ENCODE data around the gene KRTAP10-3.
"Not testable (repeated sequence)": the region's sequence is repeated elsewhere in the genome, so short reads cannot be mapped to it uniquely, and the experiment has no call there.

Gene KRTAP10-3

DNA sequence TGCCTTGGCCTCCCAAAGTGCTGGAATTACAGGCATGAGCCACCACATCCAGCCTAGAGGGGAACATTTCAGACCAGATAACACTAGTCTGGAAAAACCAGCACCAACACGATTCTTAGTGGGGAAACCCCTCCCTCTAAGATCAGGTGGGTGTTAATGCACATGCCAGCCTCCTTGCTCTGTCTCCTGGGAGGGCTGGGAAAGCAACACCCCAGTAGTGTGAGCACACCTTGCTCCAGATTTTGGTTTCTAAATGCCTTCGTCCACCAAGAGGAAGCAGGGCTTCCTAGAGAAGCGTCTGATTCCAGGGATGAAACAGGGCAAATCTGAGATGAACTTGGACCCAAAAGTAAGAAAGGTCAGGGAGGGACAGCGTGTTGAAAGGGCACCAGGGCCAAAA, 12.7 kb upstream of the KRTAP10-3 start:
- DNase-seq (ENCODE audit: low read depth), result no peak

DNA sequence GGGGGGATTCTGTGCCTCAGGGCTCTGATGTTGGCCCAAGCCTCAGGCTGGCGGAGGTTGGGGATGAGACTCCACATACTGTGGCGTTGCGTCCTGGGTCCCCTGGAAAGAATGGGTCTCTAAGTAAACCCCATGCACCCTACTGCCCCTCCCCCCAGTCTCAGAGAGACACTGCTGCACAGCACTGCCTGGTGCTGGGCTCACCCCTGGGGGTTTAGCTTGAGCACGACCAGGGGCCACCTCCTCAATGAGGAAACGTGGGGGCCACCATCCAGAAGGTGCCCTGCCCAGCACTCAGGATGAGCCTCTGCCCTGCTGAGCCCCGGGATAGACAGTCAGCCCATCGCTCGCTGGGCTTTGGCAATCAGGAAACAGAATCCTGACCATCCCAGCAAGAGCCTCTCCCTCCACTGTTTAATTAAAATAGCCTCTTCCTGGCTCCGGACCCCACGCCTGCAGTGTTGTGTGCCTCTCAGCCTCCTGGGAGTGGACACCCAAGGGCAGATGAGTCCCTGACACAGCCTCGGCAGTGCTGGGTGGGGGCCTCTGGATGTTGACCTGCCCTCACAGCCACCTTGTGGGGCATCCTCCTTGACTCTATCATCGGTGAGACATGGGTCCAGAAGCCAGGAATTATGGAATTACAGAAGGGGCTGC, 11.4 kb upstream of the KRTAP10-3 start:
- no peak for DNase-seq (ENCODE audit: low read depth)

GRCh38 chr21:44568667-44569556, 10.3 kb upstream of the KRTAP10-3 start:
- DNase-seq (ENCODE audit: low read depth), result no peak

GRCh38 chr21:44568261-44568660, 9.7 kb upstream of the KRTAP10-3 start:
- DNase-seq (ENCODE audit: low read depth), result no peak

DNA sequence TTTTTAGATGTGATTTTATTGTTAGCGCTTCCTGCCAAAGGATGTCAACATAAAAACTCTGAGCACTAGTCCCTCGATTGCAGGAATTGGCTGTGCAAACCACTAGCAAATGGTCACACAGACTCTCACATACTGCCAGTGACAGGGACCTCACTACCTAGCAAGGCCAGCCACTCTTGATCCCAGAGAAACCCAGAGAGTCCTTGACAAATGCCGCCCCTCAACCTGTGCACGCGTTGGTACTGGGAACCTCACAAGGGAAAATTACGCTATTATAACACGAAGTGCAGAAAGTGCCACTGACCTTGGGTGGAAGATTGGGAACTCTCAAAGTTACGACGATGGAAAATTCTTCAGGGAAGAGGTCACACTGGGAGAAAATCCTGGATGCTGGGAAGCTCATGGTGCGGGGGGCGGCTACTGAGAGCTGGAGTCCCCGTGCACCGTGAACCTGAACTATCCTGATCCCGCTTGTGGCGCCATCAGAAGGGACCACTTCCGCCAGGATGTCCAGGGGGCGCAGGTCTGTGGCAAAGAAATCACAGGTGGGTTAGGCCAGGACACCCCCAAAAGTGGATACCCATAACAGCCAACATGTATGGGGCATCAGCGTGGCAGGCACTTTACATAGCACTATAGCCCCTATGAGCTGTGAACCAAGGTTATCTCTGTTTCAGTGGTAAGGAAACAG, 9.0 kb upstream of the KRTAP10-3 start:
- DNase-seq (ENCODE audit: low read depth), result no peak

DNA sequence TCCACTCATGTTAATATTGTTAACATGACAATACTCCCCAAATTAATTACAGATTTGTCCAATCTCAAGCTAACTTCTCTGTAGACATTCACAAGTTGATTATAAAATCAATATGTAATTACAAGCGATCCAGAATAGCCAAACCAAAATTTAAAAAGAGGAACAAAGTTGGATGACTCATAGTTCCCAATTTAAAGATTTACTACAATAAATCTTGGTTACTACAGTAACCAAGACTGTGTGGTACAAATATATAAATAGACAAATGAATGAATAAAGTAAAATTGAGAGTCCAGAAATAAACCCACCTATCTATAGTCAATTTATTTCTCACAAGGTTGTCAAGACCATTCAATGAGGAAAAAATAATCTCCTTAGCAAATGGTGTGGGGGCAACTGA, 7.8 kb upstream of the KRTAP10-3 start:
- DNase-seq (ENCODE audit: low read depth), result no peak

- no peak for DNase-seq (ENCODE audit: low read depth)
These were observed 6.4 kb upstream of the KRTAP10-3 start for GRCh38 chr21:44564886-44565598.

GRCh38 chr21:44564099-44564498, 5.5 kb upstream of the KRTAP10-3 start:
- DNase-seq (ENCODE audit: low read depth), result no peak

DNA sequence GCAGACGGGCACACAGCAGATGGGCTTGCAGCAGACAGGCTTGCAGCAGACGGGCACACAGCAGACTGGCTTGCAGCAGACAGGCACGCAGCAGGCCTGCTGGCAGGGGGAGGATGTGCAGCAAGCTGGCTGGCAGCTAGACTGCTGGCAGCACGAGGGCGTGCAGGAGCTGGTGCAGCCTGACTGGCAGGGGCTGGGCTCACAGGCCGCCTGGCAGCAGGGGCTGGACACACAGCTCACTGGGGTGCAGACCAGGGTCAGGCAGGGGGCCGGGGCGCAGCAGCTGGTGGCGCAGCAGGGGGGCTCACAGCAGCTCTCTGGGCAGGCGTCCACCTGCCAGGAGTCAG, 293 bp downstream of the KRTAP10-3 start:
- DNase-seq (ENCODE audit: low read depth), result not testable (repeated sequence)

- DNase-seq (ENCODE audit: low read depth), result no peak
These were observed 885 bp downstream of the KRTAP10-3 start for GRCh38 chr21:44557491-44558328.

DNA sequence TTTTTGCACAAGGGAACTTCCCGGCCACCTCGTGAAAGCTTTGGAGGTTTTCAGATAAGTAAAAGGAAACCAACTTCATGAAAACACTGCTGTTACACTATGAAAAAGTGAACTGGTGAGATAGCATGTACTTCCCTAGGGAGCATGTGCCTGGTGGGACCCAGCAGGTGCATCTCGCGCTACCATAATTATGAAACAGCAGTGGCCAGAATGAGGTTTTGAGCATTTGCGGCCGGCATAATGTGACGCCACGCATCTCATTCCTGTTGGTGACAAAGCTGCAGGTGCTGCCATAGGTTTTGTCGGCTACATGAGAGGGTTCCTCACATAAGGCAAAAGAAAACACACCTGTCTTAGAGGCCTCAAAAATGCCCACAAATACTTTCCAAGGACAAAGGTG, 1.7 kb downstream of the KRTAP10-3 start:
- DNase-seq (ENCODE audit: low read depth), result no peak

GRCh38 chr21:44555200-44555875, 3.3 kb downstream of the KRTAP10-3 start:
- DNase-seq (ENCODE audit: low read depth), result no peak

DNA sequence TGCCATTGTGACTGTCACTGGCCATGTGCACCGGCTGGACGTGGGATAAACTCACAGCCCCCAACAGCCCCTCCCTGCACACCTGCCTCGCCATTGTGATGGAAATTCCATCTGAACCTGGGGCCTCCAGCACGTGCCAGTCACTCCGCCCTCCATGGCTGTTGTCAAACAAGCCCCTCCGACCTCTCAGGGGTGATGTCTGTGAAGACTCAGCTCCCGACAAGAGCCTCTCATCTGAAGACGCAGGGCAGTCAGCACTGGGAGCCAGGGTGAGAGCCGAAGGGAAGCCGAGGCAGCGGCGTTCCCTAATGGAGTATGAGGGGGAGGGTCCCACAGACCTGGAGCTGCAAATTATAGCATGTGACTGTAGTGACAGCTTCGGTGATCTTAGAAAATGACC, 5.9 kb downstream of the KRTAP10-3 start:
- DNase-seq (ENCODE audit: low read depth), result no peak

DNA sequence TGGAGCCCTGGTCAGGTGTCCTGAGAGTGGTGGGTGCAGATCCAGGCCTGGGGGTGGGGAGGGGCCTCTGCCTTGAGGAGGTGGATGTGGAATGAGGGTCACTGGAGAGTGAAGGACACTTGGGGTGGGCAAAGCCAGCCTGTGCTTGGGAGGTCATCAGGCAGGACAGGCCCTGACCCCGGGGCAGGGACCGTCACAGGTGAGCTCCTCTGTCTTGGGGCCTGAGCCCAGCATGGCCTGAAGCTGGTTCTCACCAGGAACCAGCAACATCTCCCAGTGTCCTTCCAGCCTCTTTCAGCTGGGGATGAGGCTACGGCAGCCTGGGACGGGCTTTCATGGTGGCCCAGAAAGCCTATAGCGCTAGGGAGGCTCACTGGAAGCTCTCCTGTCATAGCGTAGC, 6.5 kb downstream of the KRTAP10-3 start:
- DNase-seq (ENCODE audit: low read depth), result no peak

DNA sequence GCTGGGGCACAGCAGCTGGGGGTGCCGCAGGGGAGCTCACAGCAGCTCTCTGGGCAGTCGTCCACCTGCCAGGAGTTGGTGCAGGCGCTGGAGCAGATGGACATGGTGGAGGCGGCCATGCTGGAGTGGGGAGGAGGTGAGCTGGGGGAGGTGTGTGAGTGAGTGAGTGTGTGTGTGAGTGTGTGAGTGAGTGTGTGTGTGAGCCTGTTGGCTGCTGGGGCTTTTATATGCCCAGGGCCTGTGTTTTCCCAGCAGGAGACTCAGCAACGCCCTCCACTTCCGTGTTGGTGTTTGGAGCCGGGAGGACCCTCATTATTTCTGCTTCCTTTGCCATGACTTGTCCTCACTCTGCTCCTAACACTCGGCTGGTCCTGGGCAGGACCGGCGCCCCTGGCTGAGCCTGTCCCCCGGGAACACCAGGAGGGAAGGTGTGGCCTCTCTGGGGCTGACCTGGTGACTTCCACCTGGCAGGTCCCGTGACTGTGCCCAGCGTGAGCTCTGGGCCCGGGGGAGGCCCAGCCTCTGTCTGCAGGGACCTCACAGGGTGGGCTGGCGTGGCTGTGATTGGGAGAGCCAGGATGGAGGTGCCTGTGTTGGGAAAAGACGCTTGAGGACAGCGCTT, 7.1 kb downstream of the KRTAP10-3 start, which contains the start of gene KRTAP10-2:
TSS of gene KRTAP10-2 (minus strand) at position 166 of the 622 bp plus-strand sequence. CDS start at position 119, 47 bp downstream.
- no peak for DNase-seq (ENCODE audit: low read depth)

DNA sequence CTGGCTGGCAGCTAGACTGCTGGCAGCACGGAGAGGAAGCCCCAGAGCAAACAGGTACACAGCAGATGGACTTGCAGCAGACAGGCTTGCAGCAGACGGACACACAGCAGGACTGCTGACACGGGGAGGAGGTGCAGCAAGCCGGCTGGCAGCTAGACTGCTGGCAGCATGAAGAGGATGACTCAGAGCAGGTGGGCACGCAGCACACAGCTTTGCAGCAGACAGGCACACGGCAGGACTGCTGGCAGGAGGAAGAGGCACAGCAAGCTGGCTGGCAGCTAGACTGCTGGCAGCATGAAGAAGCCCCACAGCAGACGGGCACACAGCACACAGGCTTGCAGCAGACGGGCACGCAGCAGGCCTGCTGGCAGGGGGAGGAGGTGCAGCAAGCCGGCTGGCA, 7.8 kb downstream of the KRTAP10-3 start:
- no peak for DNase-seq (ENCODE audit: low read depth)

DNA sequence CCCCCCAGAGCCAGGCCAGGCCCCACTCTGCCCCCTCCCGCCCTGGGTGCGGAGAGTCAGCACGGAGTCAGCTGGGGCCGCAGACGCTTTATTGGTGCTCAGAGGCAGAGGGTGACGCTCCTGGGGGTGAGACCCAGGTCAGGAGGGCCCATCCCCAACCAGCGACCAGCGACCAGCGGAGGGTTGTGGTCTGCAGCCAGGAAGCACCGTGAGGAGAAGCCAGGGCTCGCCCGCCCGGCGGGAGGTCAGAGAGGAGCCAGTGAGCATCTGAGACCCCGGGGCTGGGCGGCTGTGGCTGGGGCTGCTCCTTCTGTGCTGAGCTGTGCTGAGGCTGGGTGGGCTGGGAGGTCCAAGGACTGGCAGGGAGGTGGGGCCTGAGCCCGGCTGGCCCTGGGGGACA, 8.3 kb downstream of the KRTAP10-3 start:
- not testable (repeated sequence) for DNase-seq (ENCODE audit: low read depth)

DNA sequence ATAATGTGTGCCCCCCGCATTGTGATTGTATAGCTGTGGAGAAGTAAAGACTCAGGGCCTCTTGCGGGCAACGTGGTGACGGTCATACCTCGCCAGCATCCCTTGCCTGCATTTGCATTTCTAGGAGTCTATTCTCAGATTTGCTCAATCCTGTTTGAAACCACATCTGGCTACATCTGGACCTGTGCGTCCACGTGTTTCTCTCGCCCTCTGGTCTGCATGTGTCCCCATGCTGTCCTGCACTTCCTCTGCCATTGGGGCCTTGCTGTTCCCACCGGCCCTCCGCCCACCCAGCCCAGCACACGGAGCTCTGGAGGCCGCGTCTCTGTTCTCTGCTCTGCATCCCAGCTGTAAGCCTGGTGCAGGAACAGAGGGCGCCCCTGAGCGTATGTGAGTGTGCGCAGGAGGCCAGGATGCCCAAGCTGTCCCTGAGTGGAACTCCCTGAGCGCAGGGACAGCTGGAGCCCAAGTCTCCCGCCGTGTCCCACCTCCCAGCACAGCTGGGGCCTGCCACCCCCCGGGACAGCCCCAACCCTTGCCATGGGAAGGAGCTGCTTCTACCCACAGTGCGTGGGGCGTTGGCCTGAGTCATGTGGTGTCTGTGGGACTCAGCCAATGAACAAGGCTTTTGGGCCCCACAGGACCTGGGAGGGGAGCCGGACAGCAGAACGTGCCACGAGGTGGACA, 8.9 kb downstream of the KRTAP10-3 start:
- DNase-seq (ENCODE audit: low read depth), result no peak

DNA sequence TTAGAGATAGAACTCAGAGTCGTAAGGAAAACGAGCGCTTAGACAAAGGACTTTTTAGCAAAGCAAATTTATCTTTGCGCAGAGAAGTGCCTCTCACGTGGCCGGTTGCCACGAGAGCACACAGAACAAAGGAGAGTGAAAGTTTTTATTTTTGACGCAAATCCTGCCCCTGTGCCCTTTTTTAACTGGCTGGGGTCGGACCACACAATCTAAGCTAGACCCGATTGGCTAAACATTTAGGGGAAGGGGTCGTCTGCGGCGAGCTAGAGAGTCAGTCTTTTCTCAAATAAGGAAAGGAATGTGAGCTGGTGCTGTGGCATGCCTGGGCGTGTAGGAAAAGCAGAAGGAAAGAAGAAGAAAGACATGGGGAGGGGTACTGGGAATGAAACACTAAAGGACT, 9.7 kb downstream of the KRTAP10-3 start:
- DNase-seq (ENCODE audit: low read depth), result no peak

- DNase-seq (ENCODE audit: low read depth), result no peak
These were observed 10.2 kb downstream of the KRTAP10-3 start for GRCh38 chr21:44548381-44548780.
